ENCODE data around the gene ATP5PO. TPM values are rescaled to one million over a fixed set of nuclear protein-coding genes. Genes with fewer than 3 reads are reported as not detected.
A peak's percentile ranks its signal among the peaks of the same experiment; 100 is the strongest.

The ATP5PO gene
- total RNA-seq, 3 donors from 2014 or later, result 135 to 179 (median 176) TPM

DNA sequence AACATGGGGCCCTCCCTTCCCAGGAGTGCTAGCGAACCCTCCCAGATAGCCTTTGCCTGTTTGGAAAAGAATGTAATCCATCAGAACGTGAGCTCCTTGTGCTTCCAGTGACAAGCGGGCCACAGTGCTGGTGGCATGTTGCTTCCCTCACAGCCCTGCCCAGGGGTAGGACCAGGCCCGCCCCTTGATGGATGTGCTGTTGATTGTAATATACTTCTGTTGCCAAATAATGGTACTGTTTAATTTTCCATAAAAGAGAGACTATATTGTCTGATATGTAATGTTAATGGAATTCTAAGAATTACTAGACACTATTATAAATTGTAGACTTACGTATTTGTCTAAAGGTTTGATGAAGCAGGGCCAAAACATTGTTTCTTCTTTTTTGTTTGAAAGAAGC is 16.4 kb downstream of the ATP5PO start:
- peaks cover 12% of the 10 kb centered on the region for H3K4me1 Mint-ChIP-seq (ENCODE audit: low read depth)
- no peaks in the 10 kb centered on the region for H3K9me3 Mint-ChIP-seq
- ATAC-seq (no peak), DNase-seq (no peak)
- H3K36me3 Mint-ChIP-seq (ENCODE audit: insufficient read depth), result peaks cover 26% of the 10 kb centered on the region
- H3K4me3 Mint-ChIP-seq, result no peak overlapping the region
- peaks cover 7% of the 10 kb centered on the region for H3K27me3 Mint-ChIP-seq (ENCODE audit: low read depth)

DNA sequence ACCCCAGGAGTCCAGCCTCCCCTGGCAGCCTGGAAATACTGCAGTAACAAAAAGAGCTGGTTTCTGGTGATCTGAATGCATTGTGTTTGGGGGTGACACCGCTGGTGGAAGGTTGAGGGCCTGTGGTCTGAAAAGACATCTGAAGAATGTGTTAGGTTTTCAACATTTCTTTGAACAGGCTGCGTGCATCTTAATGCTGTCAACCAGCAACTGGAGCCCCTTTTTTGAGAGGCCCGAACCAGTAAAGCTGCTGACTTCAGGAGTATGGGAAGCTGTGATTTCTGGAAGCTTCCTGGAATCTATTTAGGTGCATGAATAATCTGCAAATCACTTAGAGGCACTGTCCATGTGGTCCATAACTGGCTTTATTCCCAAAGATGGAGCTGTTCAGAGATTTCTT is 17.0 kb downstream of the ATP5PO start:
- ATAC-seq (no peak), DNase-seq (no peak)
- H3K36me3 Mint-ChIP-seq (ENCODE audit: insufficient read depth), result peaks cover 24% of the 10 kb centered on the region
- H3K9me3 Mint-ChIP-seq, result no peaks in the 10 kb centered on the region
- peaks cover 12% of the 10 kb centered on the region for H3K4me1 Mint-ChIP-seq (ENCODE audit: low read depth)
- peaks cover 7% of the 10 kb centered on the region for H3K27me3 Mint-ChIP-seq (ENCODE audit: low read depth)
- no peak overlapping the region for H3K4me3 Mint-ChIP-seq

DNA sequence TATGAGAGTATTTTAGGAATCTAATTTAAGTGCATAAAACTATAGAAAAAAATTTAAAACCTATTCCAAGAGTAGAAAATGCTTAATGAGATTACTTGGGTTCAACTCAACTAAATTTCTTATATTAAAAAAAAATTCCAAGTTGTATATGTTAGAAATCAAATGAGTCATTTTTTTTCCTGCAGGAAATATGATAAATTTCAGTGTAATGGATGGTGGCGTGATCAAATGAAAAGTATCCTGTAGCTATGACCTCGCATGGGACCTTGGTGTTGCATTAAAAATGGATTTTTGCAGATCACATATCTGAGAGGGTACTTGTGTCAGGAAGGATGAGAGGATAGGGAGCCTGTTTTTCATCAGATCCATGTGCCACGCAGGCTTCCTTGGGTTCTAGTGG is 17.9 kb downstream of the ATP5PO start:
- H3K9me3 Mint-ChIP-seq, result no peaks in the 10 kb centered on the region
- ATAC-seq, result no peak
- peaks cover 7% of the 10 kb centered on the region for H3K27me3 Mint-ChIP-seq (ENCODE audit: low read depth)
- no peak for DNase-seq
- H3K4me3 Mint-ChIP-seq, result no peak overlapping the region
- peaks cover 16% of the 10 kb centered on the region for H3K36me3 Mint-ChIP-seq (ENCODE audit: insufficient read depth)
- peaks cover 12% of the 10 kb centered on the region for H3K4me1 Mint-ChIP-seq (ENCODE audit: low read depth)

DNA sequence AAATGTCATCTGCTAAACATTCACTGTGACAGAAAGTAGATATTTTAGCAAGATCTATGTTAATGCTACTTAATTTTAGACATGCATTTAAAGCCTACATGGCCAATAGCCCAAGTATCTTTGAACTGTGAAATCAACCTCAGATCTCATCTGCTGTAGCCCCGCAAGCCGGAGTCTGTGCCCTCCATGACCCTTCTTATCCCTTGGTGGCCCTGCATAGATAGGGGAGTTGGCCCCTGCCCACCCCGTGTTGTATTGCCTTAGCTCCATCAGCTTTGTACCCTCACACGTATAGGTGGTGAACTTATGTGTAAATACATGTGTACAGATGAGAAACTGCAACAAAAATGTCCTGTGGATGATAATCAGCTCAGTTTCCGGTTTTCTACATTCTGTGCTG is 18.5 kb downstream of the ATP5PO start:
- Mint-ChIP-seq H3K36me3 (ENCODE audit: insufficient read depth) (peaks cover 11% of the 10 kb centered on the region), H3K4me3 (no peak overlapping the region), H3K27me3 (ENCODE audit: low read depth) (peaks cover 7% of the 10 kb centered on the region), H3K9me3 (no peaks in the 10 kb centered on the region), H3K4me1 (ENCODE audit: low read depth) (peaks cover 12% of the 10 kb centered on the region)
- ATAC-seq (no peak), DNase-seq (no peak)

DNA sequence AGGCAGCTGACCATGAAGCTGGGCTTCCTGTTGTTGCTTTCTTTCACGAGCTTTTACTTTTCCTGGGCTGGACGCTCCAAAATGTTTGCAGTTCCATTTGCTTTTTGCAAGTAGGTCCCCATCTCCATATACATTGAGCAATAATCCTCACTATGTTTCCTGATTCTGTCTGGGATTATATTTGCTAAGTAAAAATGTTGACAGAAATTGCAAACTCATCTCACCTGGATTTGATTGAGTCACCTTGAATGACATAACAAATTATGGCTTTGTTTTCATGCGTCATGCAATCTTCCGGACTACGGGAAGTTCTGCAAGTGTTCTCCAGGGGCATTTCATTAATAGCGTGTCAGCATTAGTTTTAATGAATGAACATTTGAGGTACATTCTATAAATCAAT is 18.9 kb downstream of the ATP5PO start:
- Mint-ChIP-seq H3K27me3 (ENCODE audit: low read depth) (peaks cover 7% of the 10 kb centered on the region), H3K36me3 (ENCODE audit: insufficient read depth) (peaks cover 8% of the 10 kb centered on the region), H3K9me3 (no peaks in the 10 kb centered on the region), H3K4me3 (no peak overlapping the region), H3K4me1 (ENCODE audit: low read depth) (peaks cover 12% of the 10 kb centered on the region)
- DNase-seq (no peak), ATAC-seq (no peak)

DNA sequence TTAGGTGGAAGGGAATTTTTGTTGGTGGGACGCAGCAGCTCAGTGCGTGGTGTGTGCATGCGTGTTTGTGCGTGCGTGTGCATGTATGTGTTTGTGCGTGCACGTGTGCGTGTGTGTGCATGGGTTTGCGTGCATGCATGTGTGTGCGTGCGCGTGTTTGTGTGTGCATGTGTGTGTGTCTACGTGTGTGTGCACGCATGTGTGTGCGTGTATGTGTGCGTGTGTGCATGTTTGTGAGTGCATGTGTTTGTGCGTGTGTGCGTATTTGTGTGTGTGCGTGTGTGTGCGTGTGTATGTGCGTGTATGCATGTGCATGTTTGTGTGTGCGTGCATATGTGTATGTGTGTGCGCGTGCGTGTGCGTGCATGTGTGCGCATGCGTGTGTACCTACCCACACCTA is 20.2 kb downstream of the ATP5PO start:
- no peaks in the 10 kb centered on the region for H3K9me3 Mint-ChIP-seq
- peaks cover 7% of the 10 kb centered on the region for H3K27me3 Mint-ChIP-seq (ENCODE audit: low read depth)
- H3K36me3 Mint-ChIP-seq (ENCODE audit: insufficient read depth), result peaks cover 4% of the 10 kb centered on the region
- DNase-seq, result no peak
- peak overlapping the region; percentile 60 for H3K4me3 Mint-ChIP-seq
- no peak for ATAC-seq
- peaks cover 12% of the 10 kb centered on the region for H3K4me1 Mint-ChIP-seq (ENCODE audit: low read depth)

DNA sequence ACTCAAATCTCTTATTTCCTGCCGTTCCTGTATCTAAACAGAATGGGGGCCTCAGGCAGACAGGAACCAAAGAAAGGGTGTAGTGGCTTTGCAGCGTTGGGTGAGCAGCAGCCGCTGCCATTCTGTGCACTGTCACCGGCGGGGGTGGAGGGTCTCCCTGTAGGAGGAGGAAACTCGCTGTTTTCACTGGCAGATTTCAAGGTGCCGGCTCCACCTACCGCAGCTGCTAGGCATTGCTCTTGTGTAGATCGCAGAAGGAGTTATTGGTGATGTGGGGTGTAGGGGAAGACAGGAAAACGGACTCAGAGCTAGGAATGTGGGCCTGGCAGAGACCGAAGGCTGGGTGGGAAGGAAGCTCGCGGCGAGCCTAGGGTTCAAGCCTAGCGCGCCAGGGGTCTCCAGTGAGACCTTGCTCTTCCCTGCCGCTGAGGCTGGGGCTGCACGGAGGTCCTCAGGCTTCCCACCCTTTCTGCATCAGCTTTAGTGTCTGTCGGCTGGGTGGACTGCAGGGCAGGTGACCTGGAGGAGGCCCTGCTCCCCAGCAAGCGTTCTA is 20.8 kb downstream of the ATP5PO start:
- Mint-ChIP-seq H3K4me3 (peak overlapping the region; percentile 60), H3K9me3 (no peaks in the 10 kb centered on the region), H3K27me3 (ENCODE audit: low read depth) (peaks cover 7% of the 10 kb centered on the region), H3K4me1 (ENCODE audit: low read depth) (peaks cover 12% of the 10 kb centered on the region), H3K36me3 (ENCODE audit: insufficient read depth) (peaks cover 3% of the 10 kb centered on the region)
- DNase-seq (peak; percentile 62), ATAC-seq (peak; percentile 96 to 99)

DNA sequence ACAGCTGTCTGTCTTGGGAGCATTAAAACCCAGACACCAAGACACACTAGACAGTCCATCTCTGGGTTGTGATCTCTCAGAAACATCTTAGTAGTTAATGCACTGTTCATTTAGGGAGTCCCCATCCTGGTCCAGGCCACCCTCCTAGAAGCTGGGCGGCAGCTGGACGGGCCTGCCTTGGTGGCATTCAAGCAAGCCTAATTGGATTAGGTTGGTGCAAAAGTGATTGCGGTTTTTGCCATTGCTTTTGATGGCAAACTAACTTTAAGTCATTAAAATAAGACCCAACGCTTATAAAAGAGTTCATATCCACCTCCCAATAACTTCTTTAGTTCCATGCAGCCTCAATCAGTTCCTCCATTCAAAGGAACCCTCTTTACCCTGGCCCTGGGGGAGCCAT is 21.7 kb downstream of the ATP5PO start:
- Mint-ChIP-seq H3K27me3 (ENCODE audit: low read depth) (peaks cover 7% of the 10 kb centered on the region), H3K9me3 (no peaks in the 10 kb centered on the region), H3K4me1 (ENCODE audit: low read depth) (peaks cover 12% of the 10 kb centered on the region), H3K4me3 (no peak overlapping the region), H3K36me3 (ENCODE audit: insufficient read depth) (no peaks in the 10 kb centered on the region)
- DNase-seq, result no peak
- ATAC-seq, result no peak

DNA sequence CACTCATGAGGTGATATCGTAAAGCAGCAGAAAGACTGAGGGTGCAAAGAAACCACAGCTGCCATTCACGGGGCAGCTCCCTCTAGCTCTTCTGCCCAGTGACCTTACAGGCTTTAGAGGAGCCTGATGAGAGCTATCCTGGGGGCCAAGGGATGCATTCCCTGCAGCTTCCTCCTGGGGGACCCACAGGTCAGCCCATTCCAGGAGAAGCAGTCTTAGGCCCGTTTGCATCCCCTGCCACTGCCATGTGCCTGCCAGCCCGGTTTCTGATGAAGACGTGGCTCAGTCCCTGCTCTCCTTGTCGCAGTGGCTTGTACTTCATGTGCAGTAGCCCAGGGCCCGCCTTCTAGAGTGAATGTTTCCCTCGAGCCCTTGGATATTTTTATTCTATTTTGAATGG is 22.8 kb downstream of the ATP5PO start:
- peaks cover 7% of the 10 kb centered on the region for H3K27me3 Mint-ChIP-seq (ENCODE audit: low read depth)
- no peak for ATAC-seq

DNA sequence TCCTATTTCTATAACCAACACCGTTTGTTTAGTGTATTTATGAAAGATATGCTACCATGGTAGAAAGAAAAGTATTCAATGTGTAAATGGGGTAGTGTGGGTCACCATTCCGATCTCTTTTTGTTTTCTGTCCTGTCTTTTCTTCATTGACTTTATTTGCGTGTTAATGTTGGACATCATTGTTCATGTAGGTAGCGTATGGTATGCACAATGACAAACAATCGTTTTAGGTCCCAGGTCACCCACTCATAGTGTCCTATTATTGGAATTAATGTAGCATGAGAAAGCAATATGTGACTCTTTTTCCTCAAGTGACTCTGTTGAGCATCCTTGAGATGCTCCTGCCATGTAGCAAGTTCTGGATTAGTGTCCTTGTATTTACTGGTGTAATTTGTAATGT is 25.4 kb downstream of the ATP5PO start:
- Mint-ChIP-seq H3K36me3 (ENCODE audit: insufficient read depth) (no peaks in the 10 kb centered on the region), H3K4me3 (no peak overlapping the region), H3K4me1 (ENCODE audit: low read depth) (peaks cover 8% of the 10 kb centered on the region), H3K27me3 (ENCODE audit: low read depth) (peaks cover 7% of the 10 kb centered on the region), H3K9me3 (no peaks in the 10 kb centered on the region)
- ATAC-seq (no peak), DNase-seq (no peak)

More for the DNA sequence above, 22.8 kb downstream of the ATP5PO start:
- no peak overlapping the region for H3K4me3 Mint-ChIP-seq
- DNase-seq, result no peak
- H3K4me1 Mint-ChIP-seq (ENCODE audit: low read depth), result peaks cover 12% of the 10 kb centered on the region
- no peaks in the 10 kb centered on the region for H3K9me3 Mint-ChIP-seq
- H3K36me3 Mint-ChIP-seq (ENCODE audit: insufficient read depth), result no peaks in the 10 kb centered on the region

DNA sequence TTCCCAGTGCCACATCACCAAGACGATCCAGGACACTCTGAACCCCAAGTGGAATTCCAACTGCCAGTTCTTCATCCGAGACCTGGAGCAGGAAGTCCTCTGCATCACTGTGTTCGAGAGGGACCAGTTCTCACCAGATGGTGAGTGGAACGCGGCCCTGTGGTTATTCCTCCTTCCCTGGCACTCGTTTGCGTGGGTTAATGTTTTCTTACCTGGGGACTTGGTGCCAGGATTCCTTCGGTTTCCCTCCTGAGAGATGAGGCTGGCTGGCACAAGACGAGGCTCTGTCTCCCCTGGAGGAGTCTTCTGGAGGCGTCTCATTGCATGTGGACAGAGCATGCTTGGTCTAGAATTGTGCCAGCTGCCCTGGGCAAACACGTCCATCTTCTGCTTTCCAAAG is 29.3 kb downstream of the ATP5PO start:
- no peaks in the 10 kb centered on the region for H3K9me3 Mint-ChIP-seq
- no peak overlapping the region for H3K4me3 Mint-ChIP-seq
- H3K4me1 Mint-ChIP-seq (ENCODE audit: low read depth), result no peaks in the 10 kb centered on the region
- H3K36me3 Mint-ChIP-seq (ENCODE audit: insufficient read depth), result no peaks in the 10 kb centered on the region
- ATAC-seq (no peak), DNase-seq (no peak)
- H3K27me3 Mint-ChIP-seq (ENCODE audit: low read depth), result peaks cover 7% of the 10 kb centered on the region

DNA sequence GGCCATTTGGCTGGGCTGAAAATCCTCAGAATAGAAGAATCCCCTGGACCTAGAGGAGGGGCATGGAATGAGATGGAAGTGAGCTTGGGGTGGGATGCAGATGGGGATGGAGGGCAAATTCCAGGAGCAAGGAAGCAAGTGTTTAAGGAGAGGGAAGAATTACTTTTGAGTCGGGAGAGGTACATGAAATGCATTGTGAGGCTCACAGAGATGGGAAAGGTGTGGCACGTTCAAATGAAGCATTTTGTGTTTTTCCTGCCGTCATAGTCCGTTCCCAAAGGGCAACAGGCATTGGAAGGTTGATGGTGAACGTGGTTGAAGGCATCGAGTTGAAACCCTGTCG is 30.5 kb downstream of the ATP5PO start:
- ATAC-seq (no peak), DNase-seq (no peak)
- no peaks in the 10 kb centered on the region for H3K9me3 Mint-ChIP-seq
- no peaks in the 10 kb centered on the region for H3K36me3 Mint-ChIP-seq (ENCODE audit: insufficient read depth)
- peaks cover 7% of the 10 kb centered on the region for H3K27me3 Mint-ChIP-seq (ENCODE audit: low read depth)
- H3K4me1 Mint-ChIP-seq (ENCODE audit: low read depth), result no peaks in the 10 kb centered on the region
- no peak overlapping the region for H3K4me3 Mint-ChIP-seq

DNA sequence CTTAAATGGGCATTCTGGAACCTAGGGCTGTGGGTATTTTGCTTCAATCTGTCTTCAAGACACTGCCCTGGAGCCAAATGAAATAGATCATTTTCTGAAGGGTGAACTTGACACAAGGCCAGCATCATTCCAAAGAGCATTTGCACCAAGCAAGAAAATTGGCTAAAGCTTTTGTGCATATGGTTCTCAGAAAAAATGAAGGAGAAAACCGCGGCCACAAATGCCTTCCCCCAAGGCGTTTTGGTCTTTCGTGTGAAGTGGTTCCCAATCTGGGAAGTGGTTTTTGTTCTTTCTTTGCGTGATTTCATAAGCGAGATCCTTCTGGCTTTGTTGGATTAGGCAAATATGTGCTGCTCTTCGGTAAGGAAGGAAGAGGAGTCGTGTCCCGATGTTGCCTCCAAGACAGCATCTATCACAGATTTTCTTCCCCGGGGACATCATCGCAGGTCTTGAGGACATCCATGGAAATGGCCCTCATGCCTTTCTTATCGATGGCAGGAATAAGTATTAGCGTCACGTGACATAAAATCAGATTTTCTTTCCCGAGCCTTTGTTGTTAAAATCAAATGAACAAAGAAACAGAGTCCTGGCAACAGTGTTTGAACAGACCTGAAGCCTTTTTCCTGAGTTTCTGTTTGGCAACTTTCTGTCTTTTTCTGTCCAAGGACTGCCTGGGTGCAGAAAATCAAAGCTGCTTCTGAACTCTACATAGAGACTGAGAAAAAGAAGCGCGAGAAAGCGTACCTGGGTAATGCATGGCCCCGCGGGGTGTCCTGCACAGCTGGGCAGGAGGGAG is 31.0 kb downstream of the ATP5PO start:
- Mint-ChIP-seq H3K36me3 (ENCODE audit: insufficient read depth) (no peaks in the 10 kb centered on the region), H3K4me3 (no peak overlapping the region)

DNA sequence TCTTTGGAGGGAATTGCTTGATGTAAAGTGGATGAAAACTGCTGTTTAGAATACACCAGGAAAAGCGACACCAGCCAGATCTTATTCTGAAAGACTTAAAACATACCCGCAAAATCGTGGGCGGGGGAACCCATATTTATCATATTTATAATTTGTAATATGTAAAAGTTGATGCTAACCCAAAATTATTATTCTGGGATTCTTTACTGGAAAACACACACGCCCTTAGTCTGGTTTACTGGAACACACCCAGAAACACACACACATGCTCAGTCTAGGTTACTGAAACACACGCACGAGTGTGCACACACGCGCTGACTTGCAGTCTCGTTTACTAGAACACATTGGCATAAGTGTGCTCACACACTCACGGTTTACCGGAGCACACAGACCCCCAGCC is 32.5 kb downstream of the ATP5PO start:
- Mint-ChIP-seq H3K36me3 (ENCODE audit: insufficient read depth) (no peaks in the 10 kb centered on the region), H3K9me3 (no peaks in the 10 kb centered on the region), H3K4me3 (no peak overlapping the region), H3K4me1 (ENCODE audit: low read depth) (no peaks in the 10 kb centered on the region), H3K27me3 (ENCODE audit: low read depth) (peaks cover 7% of the 10 kb centered on the region)
- ATAC-seq (no peak), DNase-seq (no peak)

More for the DNA sequence above, 31.0 kb downstream of the ATP5PO start:
- Mint-ChIP-seq H3K4me1 (ENCODE audit: low read depth) (no peaks in the 10 kb centered on the region), H3K9me3 (no peaks in the 10 kb centered on the region), H3K27me3 (ENCODE audit: low read depth) (peaks cover 7% of the 10 kb centered on the region)
- DNase-seq (no peak), ATAC-seq (no peak)

DNA sequence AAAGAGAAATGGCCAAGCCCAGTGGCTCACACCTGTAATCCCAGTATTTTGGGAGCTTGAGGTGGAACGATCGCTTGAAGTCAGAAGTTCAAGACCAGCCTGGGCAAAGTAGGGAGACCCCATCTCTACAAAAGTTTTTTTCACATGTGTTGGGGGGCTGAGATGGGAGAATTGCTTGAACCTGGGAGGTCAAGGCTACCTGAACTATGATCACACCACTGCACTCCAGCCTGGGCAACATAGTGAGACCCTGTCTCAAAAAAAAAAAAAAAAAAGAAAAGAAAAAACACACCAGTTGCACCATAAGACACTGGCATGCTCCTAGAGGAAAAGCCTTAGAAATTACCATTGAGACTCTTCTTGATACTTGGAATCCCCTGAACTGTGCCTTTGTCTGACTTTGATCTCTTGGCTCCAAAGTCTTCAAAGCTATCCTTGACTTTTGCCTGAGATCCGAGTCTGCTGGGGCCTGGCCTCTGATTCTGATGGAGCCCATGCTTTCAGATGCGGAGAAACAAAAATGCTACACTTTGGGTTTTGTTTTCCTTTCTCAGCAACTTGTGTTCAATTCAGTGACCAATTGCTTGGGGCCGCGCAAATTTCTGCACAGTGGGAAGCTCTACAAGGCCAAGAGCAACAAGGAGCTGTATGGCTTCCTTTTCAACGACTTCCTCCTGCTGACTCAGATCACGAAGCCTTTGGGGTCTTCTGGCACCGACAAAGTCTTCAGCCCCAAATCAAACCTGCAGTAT is 33.7 kb downstream of the ATP5PO start:
- Mint-ChIP-seq H3K4me1 (ENCODE audit: low read depth) (no peaks in the 10 kb centered on the region), H3K36me3 (ENCODE audit: insufficient read depth) (no peaks in the 10 kb centered on the region), H3K9me3 (no peaks in the 10 kb centered on the region), H3K4me3 (no peak overlapping the region), H3K27me3 (ENCODE audit: low read depth) (peaks cover 7% of the 10 kb centered on the region)
- DNase-seq (no peak), ATAC-seq (no peak)
